PFSK-1 (cell line): ENCODE data around the gene ACTRT2.

Experiments
- FOXP2 ChIP-seq: optimal IDR thresholded peaks from 2 replicates; pipeline ENCODE3; 2011; ENCODE audit warnings: borderline replicate concordance, control low read depth, inconsistent platforms; ENCODE audit not compliant: insufficient read depth; ENCODE audit errors: extremely low read length, extremely low read depth
- POLR2AphosphoS5 ChIP-seq: IDR thresholded peaks from 2 replicates; pipeline ENCODE4 v1.6.1; 2012; ENCODE audit warnings: low read depth, mild to moderate bottlenecking, control low read depth, low read length, moderate library complexity
- REST ChIP-seq, 2 experiments: IDR thresholded peaks; 2 replicates each; pipeline versions ENCODE4 v1.6.1 to v1.8.0; 2011 to 2012; ENCODE audit warnings: low read depth in 2 of 2, low read length in 2 of 2, control low read depth in 1 of 2, inconsistent platforms in 1 of 2, mild to moderate bottlenecking in 1 of 2, moderate library complexity in 1 of 2; ENCODE audit not compliant: insufficient read depth in 1 of 2
- SIN3A ChIP-seq: IDR thresholded peaks from 2 replicates; pipeline ENCODE4 v1.6.1; 2012; ENCODE audit warnings: mild to moderate bottlenecking, low read length, moderate library complexity, borderline replicate concordance; ENCODE audit not compliant: insufficient read depth
- TAF1 ChIP-seq: IDR thresholded peaks from 2 replicates; pipeline ENCODE4 v1.6.1; 2012; ENCODE audit warnings: low read length, control low read depth, borderline replicate concordance; ENCODE audit not compliant: insufficient read depth

Gene ACTRT2

GRCh38 chr1:3069491-3070308 lies 48.4 kb downstream of the ACTRT2 start:
- TF ChIP-seq POLR2AphosphoS5 (no peak), REST (IDR thresholded peaks at IDR 0.05; ENCODE audit: insufficient read depth in 1 of 2, low read depth in 2 of 2, low read length in 2 of 2) (no peak), SIN3A (no peak), FOXP2 (no peak), TAF1 (no peak)

- no peak for TF ChIP-seq POLR2AphosphoS5
- no peak for TF ChIP-seq REST (IDR thresholded peaks at IDR 0.05; ENCODE audit: insufficient read depth in 1 of 2, low read depth in 2 of 2, low read length in 2 of 2)
- TF ChIP-seq SIN3A, result no peak
These were observed 49.0 kb downstream of the ACTRT2 start for GRCh38 chr1:3070309-3070643.

- TF ChIP-seq POLR2AphosphoS5 (no peak), SIN3A (no peak), TAF1 (no peak), FOXP2 (no peak), REST (IDR thresholded peaks at IDR 0.05; ENCODE audit: insufficient read depth in 1 of 2, low read depth in 2 of 2, low read length in 2 of 2) (no peak)
These were observed 49.6 kb downstream of the ACTRT2 start for GRCh38 chr1:3070644-3071564.

- no peak for TF ChIP-seq REST (IDR thresholded peaks at IDR 0.05; ENCODE audit: insufficient read depth in 1 of 2, low read depth in 2 of 2, low read length in 2 of 2)
These were observed 50.5 kb downstream of the ACTRT2 start for GRCh38 chr1:3071565-3072390.
